ENCODE results near the gene HBG1.

HBG1 gene

GRCh38 chr11:5224538-5225479, 24.8 kb downstream of the HBG1 start:
- DNase-seq, result no peak

GRCh38 chr11:5223686-5224085, 26.0 kb downstream of the HBG1 start:
- no peak for DNase-seq

GRCh38 chr11:5223146-5223545, 26.5 kb downstream of the HBG1 start:
- DNase-seq, result no peak

GRCh38 chr11:5210376-5210885, 39.2 kb downstream of the HBG1 start:
- DNase-seq, result no peak

GRCh38 chr11:5204787-5205186, 44.9 kb downstream of the HBG1 start:
- peak; percentile 8 to 25 for DNase-seq

GRCh38 chr11:5203366-5203765, 46.3 kb downstream of the HBG1 start:
- DNase-seq, result no peak

GRCh38 chr11:5200582-5200981, 49.1 kb downstream of the HBG1 start, which contains the start of gene OR51V1:
TSS of gene OR51V1 (minus strand) at chr11:5200682. CDS start at chr11:5200682, 0 bp downstream.
- DNase-seq, result no peak

- DNase-seq, result no peak
These were observed 51.4 kb downstream of the HBG1 start for GRCh38 chr11:5198285-5198684.

All from NCI-H1930 (cell line).